SHP77 treated with DMSO at 0.1 percent for 48 hours (cell line): ENCODE results near the gene CHRNA4.
"Not testable (repeated sequence)": the region's sequence is repeated elsewhere in the genome, so short reads cannot be mapped to it uniquely, and the experiment has no call there.

Experiments
- DNase-seq: peaks from one replicate; lab custom pipeline; 2025; lab: John Stamatoyannopoulos, UW

CHRNA4 gene

GRCh38 chr20:63348828-63349515 lies 12.2 kb downstream of the CHRNA4 start:
- no peak for DNase-seq

GRCh38 chr20:63347950-63348827 lies 13.0 kb downstream of the CHRNA4 start:
- no peak for DNase-seq

- DNase-seq, result no peak
Observed at GRCh38 chr20:63347081-63347741, 13.9 kb downstream of the CHRNA4 start.

GRCh38 chr20:63346131-63347080 lies 14.7 kb downstream of the CHRNA4 start:
- DNase-seq, result no peak

GRCh38 chr20:63345328-63346100 lies 15.6 kb downstream of the CHRNA4 start:
- DNase-seq, result no peak

GRCh38 chr20:63344616-63345327 lies 16.4 kb downstream of the CHRNA4 start:
- DNase-seq, result no peak

- DNase-seq, result no peak
Observed at GRCh38 chr20:63343460-63344445, 17.4 kb downstream of the CHRNA4 start.

- no peak for DNase-seq
Observed at GRCh38 chr20:63342561-63343459, 18.3 kb downstream of the CHRNA4 start.

GRCh38 chr20:63340158-63340688 lies 20.9 kb downstream of the CHRNA4 start:
- DNase-seq, result not testable (repeated sequence)

GRCh38 chr20:63339154-63340094 lies 21.7 kb downstream of the CHRNA4 start:
- DNase-seq, result not testable (repeated sequence)

- no peak for DNase-seq
Observed at GRCh38 chr20:63337786-63338420, 23.2 kb downstream of the CHRNA4 start.

- DNase-seq, result no peak
Observed at GRCh38 chr20:63336232-63336752, 24.9 kb downstream of the CHRNA4 start.

- DNase-seq, result no peak
Observed at GRCh38 chr20:63335711-63336110, 25.4 kb downstream of the CHRNA4 start.

- not testable (repeated sequence) for DNase-seq
Observed at GRCh38 chr20:63335060-63335459, 26.1 kb downstream of the CHRNA4 start.

- no peak for DNase-seq
Observed at GRCh38 chr20:63334356-63334755, 26.8 kb downstream of the CHRNA4 start.
